Mammary epithelial cell (primary cell): ENCODE measurements around the gene SEMA5A.

ENCODE experiments used
- EZH2 ChIP-seq: IDR thresholded peaks from 2 replicates; pipeline ENCODE4 v1.6.1; 2012; ENCODE audit warnings: low read length, inconsistent platforms, borderline replicate concordance
- TF ChIP-seq, protein P1 (sequence below), 2 donors: IDR thresholded peaks in 1 of 2; conservative IDR thresholded peaks in 1 of 2; 2 replicates each; pipeline ENCODE4 v1.5.1; 2011 to 2012; ENCODE audit warnings: inconsistent platforms in 2 of 2, low read length in 2 of 2, mild to moderate bottlenecking in 2 of 2, control low read depth in 1 of 2, low read depth in 1 of 2; ENCODE audit not compliant: insufficient read depth in 1 of 2; ENCODE audit errors: extremely low read depth in 1 of 2

DNA sequence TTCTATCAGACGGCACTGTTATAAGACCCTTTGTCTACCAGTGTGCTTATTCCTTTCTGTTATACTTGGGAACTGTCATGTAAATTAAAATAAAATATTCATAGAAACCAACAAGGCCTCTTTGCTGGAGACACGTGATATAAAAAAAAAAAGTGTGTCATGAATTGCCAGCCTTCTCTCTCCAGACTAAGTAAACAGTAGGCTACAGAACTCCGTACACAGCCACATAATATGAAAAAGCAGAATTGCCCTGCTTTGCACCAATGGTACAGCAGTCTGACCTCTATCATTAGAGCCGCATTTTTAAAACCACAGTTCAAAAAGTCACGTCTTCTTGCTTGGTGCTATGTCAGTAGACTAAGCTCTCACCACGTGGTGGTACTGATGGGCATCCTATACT, 231.3 kb downstream of the SEMA5A start:
- TF ChIP-seq, protein P1, sequence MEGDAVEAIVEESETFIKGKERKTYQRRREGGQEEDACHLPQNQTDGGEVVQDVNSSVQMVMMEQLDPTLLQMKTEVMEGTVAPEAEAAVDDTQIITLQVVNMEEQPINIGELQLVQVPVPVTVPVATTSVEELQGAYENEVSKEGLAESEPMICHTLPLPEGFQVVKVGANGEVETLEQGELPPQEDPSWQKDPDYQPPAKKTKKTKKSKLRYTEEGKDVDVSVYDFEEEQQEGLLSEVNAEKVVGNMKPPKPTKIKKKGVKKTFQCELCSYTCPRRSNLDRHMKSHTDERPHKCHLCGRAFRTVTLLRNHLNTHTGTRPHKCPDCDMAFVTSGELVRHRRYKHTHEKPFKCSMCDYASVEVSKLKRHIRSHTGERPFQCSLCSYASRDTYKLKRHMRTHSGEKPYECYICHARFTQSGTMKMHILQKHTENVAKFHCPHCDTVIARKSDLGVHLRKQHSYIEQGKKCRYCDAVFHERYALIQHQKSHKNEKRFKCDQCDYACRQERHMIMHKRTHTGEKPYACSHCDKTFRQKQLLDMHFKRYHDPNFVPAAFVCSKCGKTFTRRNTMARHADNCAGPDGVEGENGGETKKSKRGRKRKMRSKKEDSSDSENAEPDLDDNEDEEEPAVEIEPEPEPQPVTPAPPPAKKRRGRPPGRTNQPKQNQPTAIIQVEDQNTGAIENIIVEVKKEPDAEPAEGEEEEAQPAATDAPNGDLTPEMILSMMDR (conservative IDR thresholded peaks at IDR 0.05 in 1 of 2, IDR thresholded peaks at IDR 0.05 in 1 of 2; ENCODE audit: extremely low read depth in 1 of 2, insufficient read depth in 1 of 2, low read depth in 1 of 2, low read length in 2 of 2), result no peak
- TF ChIP-seq EZH2, result no peak
